GM12878 (cell line): Measurements from ENCODE around the gene DLG4.

Source experiments
- POLR2A ChIP-seq: IDR thresholded peaks from 2 replicates; pipeline ENCODE4 v1.6.1; 2011; ENCODE audit warnings: low read depth, mild to moderate bottlenecking, low read length
- SIN3A ChIP-seq: IDR thresholded peaks from 2 replicates; pipeline ENCODE4 v1.6.1; 2012; ENCODE audit warnings: low read depth, low read length, improper control_type of control experiment
- YY1 ChIP-seq: IDR thresholded peaks from 2 replicates; pipeline ENCODE4 v1.6.1; 2011; ENCODE audit warnings: low read depth, mild to moderate bottlenecking, low read length
- ZBTB40 ChIP-seq: fragments of 450-650 bp; IDR thresholded peaks from 2 replicates; pipeline ENCODE4 v1.6.1; 2016; ENCODE audit warnings: mild to moderate bottlenecking, moderate library complexity, borderline replicate concordance

- no peak for TF ChIP-seq SIN3A
- no peak for TF ChIP-seq ZBTB40
- TF ChIP-seq YY1 = no peak
- no peak for TF ChIP-seq POLR2A
Measured at GRCh38 chr17:7228920-7229319, 9.3 kb upstream of the DLG4 start.
